HG03196 (cell line): ENCODE measurements around the gene MVB12A.

Experiments used
- ATAC-seq: cut with Tn5 transposase; IDR thresholded peaks from one replicate; pipeline ENCODE4 v1.9.1; 2021; ENCODE audit not compliant: unreplicated experiment

MVB12A gene

GRCh38 chr19:17419621-17420474 lies at the start of gene MVB12A:
MVB12A (plus strand) TSS chr19:17420047; CDS start chr19:17420136, 89 bp downstream.
- ATAC-seq: peak; percentile 83

DNA sequence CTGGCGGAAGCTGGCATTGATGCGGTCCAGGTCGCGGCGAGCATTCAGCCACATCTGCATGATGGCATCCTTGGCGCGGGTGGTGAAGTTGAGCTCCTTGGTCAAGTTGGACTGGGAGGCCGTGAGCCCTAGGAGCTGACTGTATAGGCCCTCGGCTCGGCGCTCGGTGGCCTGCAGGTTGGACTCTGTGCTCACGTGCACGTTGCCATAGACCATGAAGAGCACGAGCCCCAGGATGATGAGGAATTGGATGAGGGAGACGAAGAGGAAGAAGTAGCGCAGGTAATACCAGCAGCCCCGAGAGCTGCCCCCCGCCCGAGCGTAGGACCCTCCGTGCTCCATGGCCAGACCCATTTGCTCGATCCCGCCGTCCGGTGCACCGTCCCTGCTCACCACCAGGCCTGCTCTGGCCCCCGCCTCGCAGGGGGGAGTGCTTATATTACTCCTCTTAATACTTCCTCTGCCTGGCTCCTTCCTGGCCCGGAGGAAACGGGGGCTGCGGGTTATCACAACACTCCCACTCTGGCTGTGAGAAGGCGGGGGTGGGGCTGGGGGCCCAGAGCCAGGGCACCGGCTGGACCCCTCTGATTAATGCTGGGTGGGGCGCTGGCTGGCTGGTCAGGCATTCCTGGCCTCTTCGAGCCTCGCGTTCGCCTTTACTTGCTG lies 42.8 kb upstream of the MVB12A start, which contains the start of gene PLVAP:
Gene PLVAP, minus strand, starts transcription at position 408 of the 666 bp plus-strand sequence. Its CDS starts 54 bp downstream, at position 354.
- no peak for ATAC-seq

DNA sequence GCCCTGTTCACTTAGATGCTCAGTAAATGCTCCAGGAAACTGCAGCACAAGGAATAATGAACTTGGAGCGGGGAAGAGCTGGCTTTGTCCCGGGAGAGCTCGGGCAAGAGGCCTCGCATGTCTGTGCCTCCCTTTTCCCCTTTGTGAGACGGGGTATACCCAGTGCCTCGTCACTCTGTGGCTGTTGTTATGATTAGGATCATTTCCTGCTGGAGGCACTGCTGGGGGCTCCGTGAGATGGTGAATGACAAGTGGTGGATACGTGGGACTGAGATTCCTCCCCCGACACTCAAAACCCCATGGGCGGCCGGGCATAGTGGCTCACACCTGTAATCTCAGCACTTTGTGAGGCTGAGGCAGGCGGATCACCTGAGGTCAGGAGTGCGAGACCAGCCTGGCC lies 41.6 kb upstream of the MVB12A start:
- ATAC-seq: no peak

DNA sequence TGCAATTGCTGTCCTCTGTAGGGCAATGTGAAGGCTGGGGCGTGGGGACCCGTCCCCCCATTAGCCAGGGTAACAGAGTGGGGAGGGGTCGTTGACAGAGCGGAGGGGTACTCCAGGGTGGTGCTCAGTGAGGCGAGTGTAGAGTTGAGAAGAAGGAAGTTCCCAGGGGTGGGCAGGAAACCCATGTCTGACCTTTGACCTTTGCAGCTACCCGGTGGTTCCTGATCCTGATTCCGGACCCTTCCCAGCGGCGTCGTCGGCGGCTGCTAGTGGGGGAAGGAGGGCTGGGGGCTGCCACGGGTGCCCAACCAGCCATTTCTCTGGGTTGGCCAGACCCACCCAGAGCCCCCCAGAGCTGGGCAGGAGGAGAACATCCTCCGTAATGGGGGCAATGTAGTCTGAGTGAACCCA lies 40.6 kb upstream of the MVB12A start:
- no peak for ATAC-seq

- ATAC-seq: no peak
Measured at GRCh38 chr19:17380426-17381138, 39.3 kb upstream of the MVB12A start.

DNA sequence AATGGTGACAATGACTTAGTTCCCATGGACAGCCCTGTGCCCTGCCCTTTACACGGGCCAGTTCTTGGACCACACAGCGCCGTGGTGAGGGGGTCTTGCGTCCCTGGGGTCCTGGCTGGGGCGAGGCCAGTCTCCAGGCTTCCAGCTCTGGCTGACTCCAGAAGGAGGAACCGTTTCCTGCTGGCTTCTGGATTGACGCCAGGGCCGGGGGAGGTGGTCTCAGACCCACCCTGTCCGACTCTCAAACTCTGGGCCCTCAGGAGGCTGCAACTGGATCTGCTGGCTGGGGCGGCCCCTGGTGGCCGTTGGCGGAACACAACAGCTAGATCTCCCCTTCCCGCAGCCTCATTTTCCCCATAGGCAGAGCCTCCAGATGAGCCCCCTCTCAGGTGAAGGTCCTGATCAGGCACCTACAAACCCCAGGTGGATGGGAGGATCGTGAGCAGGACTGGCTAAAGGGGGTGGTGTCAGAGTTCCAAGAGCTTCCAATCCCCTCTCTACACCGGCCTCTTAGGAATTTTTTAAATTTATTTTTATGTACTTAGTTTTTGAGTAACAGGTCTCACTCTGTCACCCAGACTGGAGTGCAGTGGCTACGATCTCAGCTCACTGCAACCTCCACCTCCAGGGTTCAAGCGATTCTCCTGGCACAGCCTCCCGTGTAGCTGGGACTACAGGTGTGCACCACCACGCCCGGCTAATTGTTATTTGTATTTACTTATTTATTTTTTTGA lies 33.8 kb upstream of the MVB12A start:
- ATAC-seq: no peak

- ATAC-seq: no peak
Measured at GRCh38 chr19:17389288-17389687, 30.6 kb upstream of the MVB12A start.

- no peak for ATAC-seq
Measured at GRCh38 chr19:17389957-17390664, 29.7 kb upstream of the MVB12A start.

GRCh38 chr19:17390665-17391370 lies 29.0 kb upstream of the MVB12A start:
- ATAC-seq: peak; percentile 80

DNA sequence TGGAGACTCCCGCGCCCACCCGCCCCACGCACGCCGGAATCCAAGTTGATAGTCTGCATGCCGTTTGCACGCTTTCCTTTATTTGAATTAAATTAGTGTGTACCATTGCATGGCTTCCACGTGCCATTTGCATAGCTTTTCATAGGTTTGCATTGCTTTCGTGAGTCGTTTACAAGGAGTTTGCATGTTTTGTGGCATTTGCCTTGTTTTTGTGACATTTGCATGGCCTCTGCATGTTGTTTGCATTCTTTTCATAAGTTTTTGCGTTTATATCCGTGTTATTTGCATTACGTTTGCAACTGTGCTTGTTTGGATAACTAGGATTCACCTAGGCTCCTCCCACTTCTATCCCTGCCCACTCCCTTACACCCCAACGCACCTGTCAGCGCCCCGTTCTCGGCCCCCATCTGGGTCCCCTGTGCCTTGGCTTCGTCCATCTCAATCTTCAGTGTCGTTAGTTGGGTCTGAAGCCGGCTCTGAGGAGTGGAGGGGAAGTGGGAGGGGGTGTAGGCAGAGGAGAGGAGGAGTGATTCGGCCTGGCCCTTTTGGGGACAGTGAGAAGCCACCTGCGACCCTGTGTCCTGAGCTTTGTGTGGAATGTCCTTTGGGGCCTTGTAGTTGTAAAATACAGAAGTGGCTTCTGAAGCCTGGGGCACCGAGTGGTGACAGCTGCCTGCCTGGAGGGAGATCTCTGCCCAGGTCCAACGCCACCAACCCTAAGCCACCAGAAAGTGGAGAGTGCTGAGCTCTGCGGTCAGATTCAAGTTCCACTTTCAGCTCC lies 28.3 kb upstream of the MVB12A start:
- no peak for ATAC-seq

DNA sequence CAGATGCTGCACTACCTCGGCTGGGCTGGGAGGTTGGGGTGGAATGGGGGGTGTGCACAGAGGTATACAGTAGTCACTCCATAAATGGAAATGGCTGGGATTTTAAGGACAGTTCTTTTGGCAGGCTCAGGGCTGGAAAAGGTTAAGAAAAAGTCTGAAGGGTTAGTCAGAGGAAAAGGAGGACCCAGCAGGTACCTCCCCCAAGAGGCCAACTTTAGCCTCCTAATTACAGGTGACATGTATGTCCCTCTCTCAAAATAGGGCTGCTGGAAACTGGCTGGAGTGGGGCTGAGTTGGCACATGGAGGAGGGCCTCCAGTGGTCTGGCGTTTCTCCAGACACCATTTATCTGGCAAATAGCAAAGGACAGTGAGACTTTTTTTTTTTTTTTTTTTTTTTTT lies 26.8 kb upstream of the MVB12A start:
- no peak for ATAC-seq

DNA sequence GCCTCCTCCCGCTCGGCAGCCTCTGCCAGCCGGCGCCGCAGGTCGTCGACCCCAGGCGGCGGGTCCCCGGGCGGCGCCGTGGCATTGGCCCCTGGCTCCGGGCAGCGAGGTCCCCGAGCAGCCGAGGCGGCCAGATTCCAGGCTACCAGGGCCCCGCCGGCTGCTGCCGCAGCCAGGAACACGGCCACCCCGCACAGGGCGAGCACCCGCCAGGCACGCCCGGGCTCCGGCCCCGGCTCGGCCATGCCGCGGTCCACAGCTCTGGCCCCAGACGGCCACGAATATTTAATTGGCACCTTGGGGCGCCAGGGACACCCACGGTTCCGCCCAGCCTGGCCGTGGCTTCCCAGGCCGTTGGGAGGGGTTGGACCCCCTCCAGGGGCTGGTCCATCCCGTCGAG lies 25.9 kb upstream of the MVB12A start, which contains the start of gene CCDC194:
Gene CCDC194, minus strand, starts transcription at position 283 of the 400 bp plus-strand sequence. Its CDS starts 38 bp downstream, at position 245.
- no peak for ATAC-seq

- ATAC-seq: no peak
Measured at GRCh38 chr19:17394891-17395415, 24.9 kb upstream of the MVB12A start.

GRCh38 chr19:17398902-17399527 lies 20.8 kb upstream of the MVB12A start:
- ATAC-seq: no peak

- ATAC-seq: no peak
Measured at GRCh38 chr19:17401628-17402027, 18.2 kb upstream of the MVB12A start.

DNA sequence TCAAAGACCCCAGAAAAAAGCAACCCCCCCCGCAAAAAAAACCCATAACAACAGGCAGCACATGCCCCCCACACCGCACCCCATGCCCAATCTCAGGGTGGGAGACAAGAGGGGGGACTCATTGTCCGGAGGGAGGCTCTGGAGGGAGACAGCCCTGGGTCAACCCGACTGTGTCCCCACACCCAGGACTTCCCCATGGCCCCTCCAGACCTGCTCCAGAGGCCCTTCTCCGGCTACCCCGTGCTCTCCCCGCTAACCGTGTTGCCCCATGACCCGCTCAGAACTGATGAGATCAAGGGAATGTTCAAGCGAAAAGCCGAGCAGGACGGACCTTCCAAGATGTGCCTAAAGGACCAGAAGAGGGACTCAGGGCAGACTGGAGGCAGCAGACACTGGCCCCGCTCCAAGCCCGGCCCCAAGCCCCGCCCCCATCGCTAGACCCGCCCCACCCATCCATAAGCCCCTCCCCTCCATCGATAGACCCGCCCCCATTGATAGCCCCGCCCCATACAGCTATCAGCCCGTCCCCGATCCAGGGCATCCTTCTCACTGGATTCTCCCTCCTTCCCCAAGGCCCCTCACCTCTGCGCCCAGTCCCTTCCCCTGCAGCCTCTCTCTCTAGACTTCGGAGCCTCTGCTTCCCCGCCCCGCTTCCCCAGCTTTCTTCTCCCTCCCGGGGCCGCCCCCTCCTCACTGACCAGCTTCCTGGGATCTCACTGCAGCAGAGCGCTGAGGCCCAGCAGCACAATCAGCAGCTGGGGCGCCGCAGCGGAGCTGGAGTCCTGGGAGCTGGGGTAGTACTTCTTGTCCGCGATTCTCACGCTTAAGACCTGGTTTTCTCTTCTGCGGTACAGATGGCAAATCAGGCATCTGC lies 16.6 kb upstream of the MVB12A start:
- no peak for ATAC-seq

- ATAC-seq: no peak
Measured at GRCh38 chr19:17404015-17404414, 15.8 kb upstream of the MVB12A start.
